D341Med (cell line): ENCODE data around the gene TM4SF20.

Source experiments
- DNase-seq: peaks from one replicate; pipeline ENCODE4 v3.0.0; 2012; ENCODE audit warnings: low spot score

Gene TM4SF20

DNA sequence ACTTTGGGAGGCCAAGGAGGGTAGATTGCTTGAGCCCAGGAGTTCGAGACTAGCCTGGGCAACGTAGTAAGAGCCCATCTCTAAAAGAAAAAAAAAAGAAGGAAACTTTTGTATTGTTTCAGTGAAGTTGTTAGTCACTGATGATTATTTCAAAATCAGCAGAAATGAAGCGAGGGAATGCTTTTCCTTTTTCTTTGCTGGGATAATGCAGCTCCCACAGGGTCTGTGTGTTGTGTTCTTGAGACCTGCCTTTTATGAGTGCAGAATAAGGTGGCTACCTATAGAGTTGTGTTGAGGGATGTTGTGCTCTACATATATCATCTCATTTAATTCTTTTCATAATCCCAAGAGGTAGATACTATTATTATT, 11.7 kb downstream of the TM4SF20 start:
- no peak for DNase-seq

DNA sequence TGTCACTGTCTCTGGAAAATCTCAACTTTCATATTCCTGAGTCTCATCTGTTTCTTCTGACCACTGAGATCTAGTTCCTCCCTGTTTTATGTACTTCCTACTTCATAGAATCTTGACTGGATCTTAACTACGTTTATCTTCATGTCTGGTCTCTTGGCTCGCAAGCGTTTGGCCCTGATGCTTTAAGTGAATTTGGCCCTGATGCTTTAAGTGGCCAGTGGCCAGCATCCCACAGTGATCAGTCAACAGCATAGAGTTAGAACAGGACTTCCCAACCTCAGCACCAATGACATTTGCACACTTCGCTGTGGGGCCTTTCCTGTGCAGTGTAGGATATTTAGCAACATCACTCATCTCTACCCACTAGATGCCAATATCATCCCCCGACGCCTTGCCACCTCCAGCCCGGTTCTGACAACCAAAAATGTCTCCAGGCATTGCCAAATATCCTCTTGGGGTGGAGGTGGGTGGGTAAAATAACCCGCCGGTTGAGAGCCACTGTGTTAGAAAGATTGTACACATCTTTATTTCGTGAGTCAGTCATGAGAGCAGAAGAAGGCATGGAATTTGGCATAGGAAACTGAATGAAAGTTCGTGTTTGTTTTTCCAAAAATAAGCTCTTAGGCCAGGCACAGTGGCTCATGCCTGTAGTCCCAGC, 12.2 kb downstream of the TM4SF20 start:
- no peak for DNase-seq

DNA sequence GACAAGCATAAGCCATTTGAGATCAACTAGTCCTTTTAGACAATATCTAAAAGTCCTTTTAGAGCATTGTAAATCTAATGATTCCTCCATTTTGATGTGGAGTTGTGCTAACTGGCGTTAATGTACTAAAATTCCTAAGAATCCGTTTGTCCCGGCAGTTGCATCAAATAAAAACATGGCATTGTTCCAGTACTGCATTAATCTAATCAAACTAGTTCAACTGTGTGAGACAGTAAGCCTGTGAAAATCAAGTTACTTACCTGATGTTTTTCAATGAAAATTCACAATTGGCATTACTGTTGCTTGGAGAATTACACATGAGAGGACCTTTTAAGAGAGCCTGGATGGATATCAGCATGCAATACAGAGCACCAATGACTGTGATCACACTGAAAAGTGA, 13.3 kb downstream of the TM4SF20 start:
- DNase-seq: no peak

DNA sequence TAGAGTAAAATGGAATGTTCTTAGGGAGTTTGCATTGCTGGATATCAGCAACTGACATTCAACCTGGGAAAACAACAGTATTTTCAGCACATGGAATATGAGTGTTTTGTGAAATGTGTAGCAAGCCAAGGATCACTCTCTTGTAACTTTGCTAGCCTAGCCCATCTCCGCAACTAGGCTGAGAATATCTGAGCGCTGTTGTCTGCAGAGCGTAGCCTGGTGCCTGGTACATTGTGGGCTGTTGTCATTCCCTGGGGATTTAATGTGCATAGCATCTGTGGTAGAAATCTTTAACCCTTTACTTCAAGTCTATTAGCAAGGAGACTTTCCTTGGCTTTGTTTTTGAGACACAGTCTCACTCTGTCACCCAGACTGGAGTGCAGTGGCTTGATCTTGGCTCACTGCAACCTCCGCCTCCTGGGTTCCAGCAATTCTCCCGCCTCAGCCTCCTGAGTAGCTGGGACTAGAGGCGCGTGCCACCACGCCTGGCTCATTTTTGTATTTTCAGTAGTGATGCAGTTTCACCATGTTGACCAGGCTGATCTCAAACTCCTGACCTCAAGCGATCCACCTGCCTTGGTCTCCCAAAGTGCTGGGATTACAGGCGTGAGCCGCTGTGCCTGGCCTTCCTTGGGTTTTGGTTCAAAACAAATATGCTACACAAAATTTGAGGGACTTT, 14.4 kb downstream of the TM4SF20 start:
- peak; percentile 43 for DNase-seq

DNA sequence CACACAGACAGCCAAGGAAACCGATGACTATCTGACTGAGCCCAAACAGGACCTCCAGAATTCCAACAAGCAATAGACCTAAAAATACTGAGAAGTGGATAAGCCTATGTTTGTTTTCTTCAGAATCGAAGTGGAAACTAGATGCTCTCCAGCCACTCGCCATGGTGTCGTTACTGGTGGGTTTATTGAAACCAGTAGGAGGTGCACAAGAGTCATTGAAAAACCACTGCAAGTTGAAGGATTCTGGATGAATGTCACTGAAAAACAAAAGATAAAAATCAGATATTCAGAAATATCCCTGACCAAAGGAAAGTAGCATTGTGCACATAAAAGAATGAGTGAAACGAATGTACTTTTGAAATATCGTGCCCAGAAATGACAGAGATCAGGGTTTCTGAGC, 15.3 kb downstream of the TM4SF20 start:
- DNase-seq: no peak

DNA sequence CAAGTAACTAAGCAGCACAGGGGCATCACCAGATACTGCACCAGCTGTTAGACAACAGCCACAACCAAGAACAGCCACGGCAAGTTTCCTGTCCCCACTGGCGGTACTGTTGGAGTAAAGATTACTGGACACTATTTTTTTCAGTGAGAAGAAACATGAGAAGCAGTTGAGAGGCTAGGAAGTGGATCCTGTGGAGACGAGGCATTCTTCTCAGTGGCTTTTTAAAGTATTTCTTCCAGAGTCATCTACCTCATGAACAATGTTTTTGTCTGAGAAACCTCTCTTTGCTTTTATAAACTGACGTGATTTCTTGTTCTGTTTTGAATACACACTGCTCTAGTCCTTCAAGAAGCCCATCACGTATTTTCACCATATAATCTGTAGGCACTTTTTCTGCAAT, 18.8 kb downstream of the TM4SF20 start:
- no peak for DNase-seq

DNA sequence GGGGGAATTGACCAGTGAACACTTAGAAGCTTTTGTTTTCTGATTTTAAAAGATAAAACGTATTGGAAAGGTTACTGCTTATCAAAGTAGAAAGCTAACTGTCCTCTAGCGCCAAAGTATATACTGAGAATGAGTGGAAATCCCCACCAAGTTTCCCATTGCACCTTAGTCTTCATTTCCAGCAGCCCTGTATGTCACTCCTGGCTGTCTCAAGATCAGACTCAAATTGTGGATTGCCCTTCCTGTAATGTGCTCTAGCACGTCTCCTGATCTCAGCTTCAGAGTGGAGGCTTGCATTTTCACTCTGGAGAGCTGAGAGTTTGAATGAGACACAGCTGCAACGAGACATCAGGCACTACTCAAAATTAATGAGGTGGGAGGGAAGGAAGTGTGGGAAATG, 27.5 kb downstream of the TM4SF20 start:
- DNase-seq: no peak

DNA sequence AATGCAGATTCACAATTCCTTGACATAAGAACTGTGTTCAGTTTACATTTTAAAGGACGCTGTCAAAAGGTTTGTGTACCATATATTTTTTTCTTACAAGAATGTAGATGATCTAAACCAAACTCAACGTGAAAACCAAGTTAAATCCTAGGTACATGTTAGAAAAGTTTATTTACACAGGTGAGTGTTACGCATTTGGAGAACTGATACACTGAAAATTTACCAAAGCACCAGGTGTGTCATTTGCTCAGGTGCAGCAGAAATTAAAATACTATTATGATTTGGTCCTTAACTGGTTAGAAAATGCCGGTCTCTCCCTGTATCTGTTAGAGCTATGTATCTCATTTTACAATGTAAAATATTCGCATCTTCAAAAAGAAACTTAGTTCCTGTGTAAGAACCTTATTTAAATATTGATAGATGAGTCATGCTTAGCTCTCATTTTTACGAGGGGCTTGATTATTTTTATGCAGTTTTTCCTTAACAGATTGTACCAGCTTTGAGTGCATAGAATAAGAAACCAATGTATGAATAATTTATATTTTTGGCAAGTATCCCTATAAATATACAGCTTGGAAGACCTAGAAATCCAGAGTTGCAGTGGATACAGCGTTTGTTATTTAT, 29.0 kb downstream of the TM4SF20 start:
- DNase-seq: no peak

DNA sequence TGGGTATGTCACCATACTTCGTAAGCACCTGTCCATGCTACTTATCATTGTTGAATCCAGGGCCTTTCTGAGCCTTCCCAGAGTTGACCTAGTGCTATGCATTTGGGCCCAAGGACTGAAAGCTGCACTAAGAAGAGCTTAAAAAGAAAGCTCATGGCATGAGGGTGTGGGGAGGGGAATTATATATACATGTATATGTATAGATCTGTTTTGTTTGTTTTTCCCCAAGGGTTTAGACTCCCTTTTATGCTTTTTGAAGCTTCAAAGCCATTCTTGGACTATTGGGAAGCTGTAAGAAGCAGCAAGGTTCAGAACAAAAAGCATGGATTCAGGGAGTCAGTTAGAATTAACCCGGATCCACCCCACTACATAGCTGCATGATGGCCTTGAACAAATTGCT, 30.8 kb downstream of the TM4SF20 start:
- DNase-seq: no peak

DNA sequence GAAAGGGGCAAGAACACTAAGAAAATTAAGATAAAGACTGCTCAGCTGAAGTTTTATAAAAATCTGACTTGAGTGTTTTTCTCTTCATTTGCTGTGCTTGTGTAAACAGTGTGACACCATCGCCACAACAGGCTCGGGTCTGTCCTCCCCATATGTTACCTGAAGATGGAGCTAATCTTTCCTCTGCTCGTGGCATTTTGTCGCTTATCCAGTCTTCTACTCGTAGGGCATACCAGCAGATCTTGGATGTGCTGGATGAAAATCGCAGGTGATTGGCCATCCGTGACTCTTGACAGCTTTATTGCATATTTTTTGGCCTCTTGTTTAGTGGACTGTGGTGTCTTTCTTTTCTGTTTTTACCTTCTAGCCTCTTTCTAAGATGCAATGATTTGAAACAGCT, 32.0 kb downstream of the TM4SF20 start:
- DNase-seq: peak; percentile 20

DNA sequence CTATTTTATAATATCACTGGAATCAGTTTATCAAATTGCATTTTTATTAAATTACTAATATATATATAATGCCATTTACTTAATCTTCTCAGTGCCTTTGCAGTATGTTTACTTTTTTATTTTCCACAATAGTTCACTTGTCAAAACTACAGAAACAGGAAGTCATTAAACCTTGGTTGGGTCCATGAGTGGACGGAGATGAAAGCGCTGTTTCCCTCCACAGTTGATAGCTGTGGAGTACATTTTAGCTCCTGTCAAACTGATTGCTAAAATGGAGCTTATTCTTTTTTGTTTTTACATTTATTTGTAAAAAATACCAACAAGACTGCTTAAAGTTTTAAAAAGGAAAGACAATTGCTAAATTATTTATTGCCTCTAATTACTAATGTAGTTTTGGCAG, 34.9 kb downstream of the TM4SF20 start:
- no peak for DNase-seq

DNA sequence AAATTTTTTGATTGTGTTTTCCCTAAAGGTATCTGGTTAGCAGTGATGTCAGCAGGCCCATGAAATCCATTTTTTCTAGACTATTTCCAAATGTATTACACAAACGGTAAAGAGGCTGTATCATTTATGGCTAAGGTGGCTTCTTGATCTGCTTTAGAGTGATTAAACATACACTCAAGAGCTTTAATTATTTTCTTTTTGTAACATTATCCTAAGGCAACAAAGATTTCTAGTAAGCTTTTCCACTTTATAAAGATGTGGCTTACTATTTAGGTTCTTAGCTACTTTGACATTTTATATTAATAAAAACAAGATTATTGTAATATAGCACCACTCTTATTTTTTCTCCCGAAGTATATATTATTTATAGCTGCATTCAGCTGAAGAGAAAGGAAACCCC, 37.6 kb downstream of the TM4SF20 start:
- no peak for DNase-seq

DNA sequence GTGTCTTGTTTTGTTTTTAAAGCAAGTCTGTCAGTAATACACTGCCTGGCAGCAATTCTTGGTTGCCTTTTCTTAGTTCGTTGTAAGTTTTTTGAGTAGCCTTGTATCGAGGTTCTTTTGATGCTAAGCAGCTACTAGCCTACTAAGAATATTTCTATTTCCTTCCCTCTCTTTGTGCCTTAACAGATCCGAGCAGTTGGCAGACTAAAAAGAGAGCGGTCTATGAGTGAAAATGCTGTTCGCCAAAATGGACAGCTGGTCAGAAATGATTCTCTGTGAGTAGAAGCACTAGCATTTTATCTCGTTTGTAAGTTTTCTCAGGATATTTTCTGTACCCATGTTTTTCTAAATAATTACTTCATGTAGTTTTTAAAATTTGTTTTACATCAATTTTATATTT, 39.0 kb downstream of the TM4SF20 start:
- DNase-seq: no peak

DNA sequence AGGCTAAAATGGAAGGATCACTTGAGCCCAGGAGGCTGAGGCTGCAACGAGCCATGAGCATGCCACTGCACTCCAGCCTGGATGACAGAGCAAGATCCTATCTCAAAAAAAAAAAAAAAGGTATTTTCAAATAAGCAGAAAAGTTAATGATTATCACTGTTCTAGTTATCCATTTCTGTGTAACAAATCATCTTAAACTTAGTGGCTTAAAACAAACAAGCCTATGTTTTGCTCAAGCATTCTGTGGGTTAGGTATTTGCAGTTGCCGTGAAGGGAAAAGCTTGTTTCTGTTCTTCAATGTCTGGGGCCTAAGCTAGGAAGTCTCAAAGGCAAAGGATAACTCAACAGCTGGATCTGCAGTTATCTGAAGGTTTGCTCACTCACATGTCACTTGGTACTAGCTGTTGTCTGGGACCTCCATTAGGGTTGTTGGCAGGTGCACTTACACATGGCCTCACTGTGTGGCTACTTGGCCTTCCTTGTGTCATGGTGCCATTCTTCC, 40.0 kb downstream of the TM4SF20 start:
- no peak for DNase-seq

DNA sequence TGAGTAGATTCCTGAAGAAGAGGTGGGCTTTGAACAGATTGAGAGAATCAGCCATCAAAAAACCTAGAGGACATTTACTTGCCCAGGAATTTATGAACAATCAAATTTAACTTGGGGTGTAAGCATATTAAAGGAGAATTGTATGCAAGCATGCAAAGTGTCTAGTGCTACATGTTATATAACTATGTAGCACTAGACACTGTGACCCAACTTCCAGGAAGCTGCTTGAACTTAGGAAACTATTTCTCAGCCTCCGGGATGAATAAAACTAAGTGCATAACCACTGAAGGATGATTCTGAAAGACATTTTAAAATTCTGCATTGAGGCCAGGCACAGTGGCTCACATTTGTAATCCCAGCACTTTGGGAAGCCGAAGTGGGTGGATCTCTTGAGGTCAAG, 41.7 kb downstream of the TM4SF20 start:
- no peak for DNase-seq

DNA sequence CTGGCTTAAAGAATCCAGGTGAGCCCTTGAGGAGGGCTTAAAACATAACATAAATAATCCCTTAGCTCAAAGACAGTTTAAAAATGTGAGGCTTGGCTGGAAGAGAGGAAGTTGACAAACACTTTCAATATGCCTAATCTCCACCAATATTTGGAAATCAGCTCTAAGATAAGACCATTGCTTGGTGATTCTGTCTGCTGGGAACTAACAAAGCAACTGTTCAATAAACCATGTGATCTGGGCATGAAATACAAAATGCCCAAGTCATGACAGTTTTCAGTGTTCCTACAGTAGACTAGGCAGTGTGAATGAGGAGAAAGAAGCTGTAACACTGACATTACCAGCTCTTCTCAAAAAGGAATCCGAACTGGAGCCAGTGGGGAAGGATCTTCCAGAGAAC, 43.4 kb downstream of the TM4SF20 start:
- DNase-seq: no peak

DNA sequence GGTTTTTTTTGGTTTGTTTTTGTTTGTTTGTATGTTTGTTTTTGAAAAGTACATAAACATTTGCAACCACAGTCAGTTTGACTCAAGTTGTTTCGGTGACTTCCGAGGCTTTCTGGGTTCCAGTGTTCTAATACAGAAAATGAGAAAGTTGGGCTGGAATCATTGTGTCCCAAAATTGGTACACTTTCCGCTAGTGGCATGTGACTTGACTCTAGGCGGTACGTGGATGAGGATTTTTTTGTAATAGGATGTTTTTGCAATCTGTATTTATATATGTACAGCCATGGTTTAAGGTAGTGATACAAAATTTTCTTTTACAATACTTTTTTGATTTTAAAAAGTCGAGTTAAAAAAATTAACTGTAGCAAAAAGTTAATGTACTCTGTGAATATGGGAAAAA, 52.3 kb downstream of the TM4SF20 start:
- no peak for DNase-seq

DNA sequence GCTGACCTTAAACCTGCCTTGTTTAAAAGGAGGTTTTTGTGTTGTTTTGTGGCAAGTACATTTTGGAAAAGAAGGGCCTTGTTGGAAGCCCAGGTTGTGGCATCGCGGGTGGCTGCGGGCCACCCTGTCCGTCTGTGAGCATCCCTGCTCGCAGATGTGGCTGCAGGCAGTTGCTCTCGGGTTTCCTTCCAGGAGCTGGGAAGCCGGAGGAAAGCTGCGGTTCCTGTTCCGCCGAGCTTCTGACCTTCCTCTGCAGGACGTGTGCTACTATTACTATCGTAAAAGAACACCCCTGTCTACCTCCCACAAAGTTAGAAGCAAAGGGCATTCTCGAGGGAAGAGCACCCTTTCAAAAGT, 53.3 kb downstream of the TM4SF20 start:
- peak; percentile 49 for DNase-seq

DNA sequence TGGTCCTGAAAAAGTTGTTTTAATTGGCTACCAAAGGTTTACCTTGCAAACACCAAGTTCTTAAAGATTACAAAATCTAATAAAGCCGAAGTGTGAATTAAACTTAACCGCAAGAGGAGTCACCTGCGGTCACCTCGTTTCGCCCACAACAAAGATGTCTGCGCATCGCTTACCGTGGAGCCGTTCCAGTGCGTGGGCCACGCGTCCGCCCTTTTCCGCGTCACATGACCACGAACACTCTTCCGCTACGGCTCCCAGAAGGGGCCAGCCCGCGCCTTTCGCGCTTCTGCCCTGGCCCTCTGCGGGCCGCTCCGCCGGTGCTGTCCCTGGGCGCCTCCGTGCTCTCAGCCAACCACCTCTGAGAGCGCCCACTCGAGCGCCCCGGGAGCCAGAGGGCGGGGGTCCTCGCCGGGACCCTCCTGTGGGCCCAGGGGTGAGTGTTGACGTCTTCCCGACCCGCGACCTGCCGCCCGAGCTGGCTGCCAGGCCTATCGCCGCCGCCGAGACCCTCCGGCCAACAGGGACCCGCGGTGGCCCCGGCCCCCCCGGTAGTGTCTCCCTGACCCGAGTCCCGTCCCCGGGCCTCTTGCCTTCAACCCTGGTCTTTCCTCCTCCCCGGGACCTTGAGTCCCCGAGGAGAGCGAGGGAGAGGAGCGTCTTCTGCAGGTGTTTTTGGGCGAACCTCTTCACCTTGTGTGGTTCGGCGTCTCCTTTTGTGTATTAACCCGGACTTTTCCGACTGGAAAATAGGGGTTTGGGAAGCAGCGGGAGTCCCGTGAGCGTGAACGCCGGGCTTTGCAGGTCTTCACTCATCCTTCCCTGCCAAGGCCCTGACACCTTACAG, 53.9 kb downstream of the TM4SF20 start, which contains the start of gene MFF:
TSS of gene MFF (plus strand) at position 257 of the 844 bp plus-strand sequence. CDS start 5,415 bp downstream, outside the sequence.
- DNase-seq: peak; percentile 93

DNA sequence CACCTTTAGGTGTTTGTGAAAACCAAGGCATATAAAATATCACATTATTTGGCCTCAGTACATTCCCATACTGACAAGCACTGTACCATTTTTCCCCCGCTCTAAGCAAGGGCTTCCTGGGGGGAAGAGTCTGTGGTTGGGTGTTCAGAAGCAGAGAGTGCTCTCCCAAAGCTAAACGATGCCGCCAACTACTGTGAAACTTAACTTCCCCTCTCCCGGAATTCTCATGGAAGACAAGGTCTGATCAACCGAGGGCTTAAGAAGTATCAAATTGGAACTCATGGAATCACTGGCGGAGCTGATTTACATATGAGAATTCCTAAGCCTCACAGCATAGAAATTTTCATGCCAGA, 54.5 kb downstream of the TM4SF20 start:
- DNase-seq: peak; percentile 35

DNA sequence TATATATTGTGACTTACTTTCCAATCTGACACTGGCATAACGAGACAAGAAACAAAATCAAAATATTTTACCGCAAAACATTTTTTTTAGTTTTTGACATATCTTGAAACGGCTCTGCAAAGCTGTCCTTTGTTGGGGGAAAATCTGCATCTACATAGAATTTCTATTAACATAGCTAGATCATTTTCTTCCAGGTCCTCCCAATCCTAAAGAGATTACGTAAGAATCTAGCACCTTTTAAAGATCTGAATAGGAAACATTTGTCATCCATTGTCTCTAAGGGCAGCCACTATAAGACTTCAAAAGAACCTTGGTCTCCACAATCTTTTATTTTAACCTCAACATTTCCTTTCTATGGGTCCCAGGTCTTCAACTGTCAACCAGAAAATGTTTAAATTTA, 55.3 kb downstream of the TM4SF20 start:
- DNase-seq: no peak

DNA sequence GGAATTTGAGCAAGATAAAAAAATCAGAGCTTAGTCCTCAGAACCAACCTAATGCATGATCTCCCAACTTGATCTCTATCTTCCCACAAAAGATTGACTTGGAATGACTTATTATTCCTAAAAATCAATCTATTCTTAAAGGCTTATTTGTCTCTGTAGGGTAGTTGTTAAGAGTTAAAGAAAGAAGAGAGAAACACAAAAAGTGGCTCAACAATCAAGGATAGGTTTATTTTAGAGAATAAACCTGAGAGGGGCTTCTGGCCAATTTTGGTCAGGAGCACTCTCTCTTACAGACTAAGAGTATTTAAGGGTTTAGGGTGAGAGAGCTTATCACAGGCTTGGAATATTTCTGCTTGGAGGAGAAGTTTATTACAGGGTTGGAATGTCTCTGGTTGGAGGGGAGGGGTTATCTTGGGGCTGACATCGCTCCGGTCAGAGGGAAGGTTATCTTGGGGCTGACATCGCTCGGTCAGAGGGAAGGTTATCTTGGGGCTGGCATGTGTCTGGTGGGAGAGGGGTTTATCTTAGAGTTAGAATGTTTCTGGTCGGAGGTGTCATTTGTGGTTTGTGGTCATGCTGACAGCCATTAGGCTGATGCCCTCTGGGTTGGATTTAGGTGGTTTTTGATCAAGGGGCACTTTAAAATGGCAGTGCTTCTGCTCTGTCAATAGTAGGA, 56.4 kb downstream of the TM4SF20 start:
- DNase-seq: no peak
